C4-2B (cell line): ENCODE measurements around the gene DNER.

ENCODE experiments used
- H3K27ac ChIP-seq: fragments of 450-650 bp; 2 replicates; pipeline ENCODE4 v1.5.1; 2017
- ZFX ChIP-seq: fragments of 450-650 bp; IDR thresholded peaks from 2 replicates; pipeline ENCODE4 v1.6.1; 2017
- TF ChIP-seq, protein P1 (sequence below): fragments of 450-650 bp; conservative IDR thresholded peaks from 2 replicates; pipeline ENCODE4 v1.5.1; 2017; ENCODE audit warnings: mild to moderate bottlenecking

The DNER gene

DNA sequence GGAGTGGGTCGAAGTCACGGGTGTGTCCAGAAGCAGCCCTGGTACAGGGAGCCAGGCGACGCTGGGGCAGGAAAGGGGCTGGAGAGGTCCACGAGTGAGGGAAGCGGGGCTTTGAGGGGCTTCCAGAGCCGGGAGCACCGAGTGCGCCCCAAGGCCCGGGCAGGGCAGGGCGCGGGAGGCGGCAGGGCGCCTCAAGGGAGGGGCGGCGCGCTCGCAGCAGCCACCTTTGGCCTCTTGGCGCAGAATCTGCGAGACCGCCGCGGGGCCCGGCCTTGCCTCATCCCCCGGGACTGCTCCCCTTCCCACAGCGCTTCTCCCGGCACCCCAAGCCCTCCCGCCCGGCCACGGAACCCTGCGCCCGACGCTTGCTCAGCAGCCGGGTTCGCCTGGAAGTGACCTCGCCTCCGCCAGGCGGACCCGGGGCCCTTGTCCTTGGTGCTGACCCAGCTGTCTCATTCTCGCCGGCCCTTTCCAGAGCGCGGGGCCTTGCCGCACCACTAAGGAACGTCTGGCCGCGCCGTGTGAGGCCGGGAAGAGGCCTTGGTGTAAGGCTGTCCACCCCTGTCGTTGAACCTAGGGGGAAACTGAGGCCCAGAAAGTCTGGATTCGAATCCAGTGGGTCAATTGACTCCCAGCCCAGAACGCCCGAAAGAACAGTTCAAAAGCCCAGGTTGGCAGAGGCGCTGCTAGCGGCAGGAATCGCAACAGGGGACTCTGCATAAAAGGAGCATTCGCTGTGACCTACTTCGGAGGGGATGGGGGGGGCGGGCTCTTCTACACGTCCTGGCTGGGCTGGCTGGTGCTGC lies 584 bp upstream of the DNER start:
- no peak for TF ChIP-seq ZFX
- TF ChIP-seq, protein P1, sequence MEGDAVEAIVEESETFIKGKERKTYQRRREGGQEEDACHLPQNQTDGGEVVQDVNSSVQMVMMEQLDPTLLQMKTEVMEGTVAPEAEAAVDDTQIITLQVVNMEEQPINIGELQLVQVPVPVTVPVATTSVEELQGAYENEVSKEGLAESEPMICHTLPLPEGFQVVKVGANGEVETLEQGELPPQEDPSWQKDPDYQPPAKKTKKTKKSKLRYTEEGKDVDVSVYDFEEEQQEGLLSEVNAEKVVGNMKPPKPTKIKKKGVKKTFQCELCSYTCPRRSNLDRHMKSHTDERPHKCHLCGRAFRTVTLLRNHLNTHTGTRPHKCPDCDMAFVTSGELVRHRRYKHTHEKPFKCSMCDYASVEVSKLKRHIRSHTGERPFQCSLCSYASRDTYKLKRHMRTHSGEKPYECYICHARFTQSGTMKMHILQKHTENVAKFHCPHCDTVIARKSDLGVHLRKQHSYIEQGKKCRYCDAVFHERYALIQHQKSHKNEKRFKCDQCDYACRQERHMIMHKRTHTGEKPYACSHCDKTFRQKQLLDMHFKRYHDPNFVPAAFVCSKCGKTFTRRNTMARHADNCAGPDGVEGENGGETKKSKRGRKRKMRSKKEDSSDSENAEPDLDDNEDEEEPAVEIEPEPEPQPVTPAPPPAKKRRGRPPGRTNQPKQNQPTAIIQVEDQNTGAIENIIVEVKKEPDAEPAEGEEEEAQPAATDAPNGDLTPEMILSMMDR = no peak
- H3K27ac ChIP-seq = no peak overlapping the region

DNA sequence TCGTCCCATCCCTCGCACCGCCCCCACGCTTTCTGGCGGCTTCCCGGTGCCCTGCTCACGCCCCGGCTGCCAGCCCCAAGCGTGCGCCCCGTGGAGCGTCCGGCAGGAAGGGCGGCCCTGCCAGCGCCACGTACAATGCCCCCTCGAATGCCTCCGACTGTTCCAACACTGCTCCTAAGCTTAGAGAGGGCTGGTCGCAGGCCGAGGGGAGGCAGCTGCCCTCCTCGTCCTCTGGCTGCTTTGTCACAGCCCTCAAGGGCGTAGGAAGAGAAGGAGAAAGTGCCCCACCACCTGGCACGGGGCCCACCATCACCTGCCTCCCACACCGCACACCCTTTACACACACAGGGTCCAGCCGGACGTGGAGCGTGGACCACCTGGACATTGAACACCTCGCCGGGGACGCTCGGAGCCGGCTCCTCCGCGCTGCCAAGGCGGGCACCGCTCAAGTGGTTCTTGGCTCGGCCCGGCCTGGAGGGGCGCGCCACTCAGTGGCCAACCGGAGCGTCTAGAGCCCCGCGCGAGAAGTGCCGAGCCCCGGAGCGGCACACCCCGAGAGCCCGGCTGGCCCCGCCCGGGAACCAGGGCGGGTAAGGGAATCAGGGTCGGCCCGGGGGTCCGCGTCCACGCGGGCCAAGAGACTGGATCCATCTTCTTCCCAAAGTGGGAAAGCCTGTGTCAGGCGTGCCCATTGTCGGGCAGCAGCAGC lies 830 bp downstream of the DNER start:
- no peak overlapping the region for H3K27ac ChIP-seq
- TF ChIP-seq, protein P1 = no peak
- TF ChIP-seq ZFX = no peak

GRCh38 chr2:229712136-229712535 lies 2.2 kb downstream of the DNER start:
- no peak overlapping the region for H3K27ac ChIP-seq
- TF ChIP-seq, protein P1 = peak; percentile 38
- no peak for TF ChIP-seq ZFX

- H3K27ac ChIP-seq = no peak overlapping the region
- no peak for TF ChIP-seq ZFX
- TF ChIP-seq, protein P1 = no peak
These were observed 6.0 kb downstream of the DNER start for GRCh38 chr2:229708335-229708734.

GRCh38 chr2:229703909-229704630 lies 10.3 kb downstream of the DNER start:
- TF ChIP-seq, protein P1 = no peak
- TF ChIP-seq ZFX = no peak
- no peak overlapping the region for H3K27ac ChIP-seq

GRCh38 chr2:229701716-229702115 lies 12.6 kb downstream of the DNER start:
- TF ChIP-seq, protein P1 = no peak
- TF ChIP-seq ZFX = no peak
- H3K27ac ChIP-seq = no peak overlapping the region

GRCh38 chr2:229701062-229701461 lies 13.3 kb downstream of the DNER start:
- no peak overlapping the region for H3K27ac ChIP-seq
- TF ChIP-seq ZFX = no peak
- TF ChIP-seq, protein P1 = no peak
